Stimulated activated CD8-positive, alpha-beta memory T cell treated with anti-CD3 and anti-CD28 coated beads, Interleukin-4, amount 100 ng/mL, for 24 hours (primary cell): ENCODE measurements around the gene LZTR1.

Experiments
- DNase-seq: peaks from one replicate; pipeline ENCODE4 v3.0.0-alpha.2; 2020; ENCODE audit warnings: low read depth

The LZTR1 gene

DNA sequence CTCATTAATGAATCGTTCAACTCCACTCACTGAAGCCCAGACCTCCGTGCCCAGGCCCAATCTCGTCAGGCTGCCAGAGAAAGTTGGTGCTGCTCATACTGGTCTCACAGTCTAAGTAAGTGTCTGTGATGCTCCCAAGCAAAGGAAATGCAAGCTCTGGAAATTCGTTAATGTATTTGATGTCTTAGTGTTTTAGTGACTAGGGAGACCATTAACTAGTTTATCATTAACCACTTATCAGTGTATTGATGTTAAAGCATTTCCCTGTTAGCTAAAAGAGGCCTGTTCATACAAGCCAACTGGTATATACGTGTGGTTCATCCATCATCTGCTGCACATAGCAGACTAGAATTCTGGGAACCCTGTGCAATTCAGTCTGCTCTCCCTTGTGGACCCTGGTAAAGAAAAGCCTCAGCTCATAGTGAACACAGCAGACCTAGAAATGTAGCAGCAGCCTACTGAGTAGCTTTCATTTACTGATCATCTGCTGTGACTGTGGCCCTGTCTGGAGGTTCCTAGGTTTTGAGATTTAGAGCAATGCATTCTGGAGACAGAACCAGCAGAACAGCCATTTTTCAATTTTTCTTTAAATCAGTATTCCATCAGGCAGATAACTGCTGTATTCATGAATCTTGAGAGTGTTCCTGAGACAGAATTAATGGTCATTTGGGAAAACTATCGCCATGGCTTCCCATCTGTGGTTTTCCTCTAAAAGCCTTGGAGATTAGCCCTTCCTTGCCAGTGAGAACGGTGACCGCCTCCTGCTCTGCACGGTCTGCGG, 30.8 kb upstream of the LZTR1 start:
- no peak for DNase-seq

DNA sequence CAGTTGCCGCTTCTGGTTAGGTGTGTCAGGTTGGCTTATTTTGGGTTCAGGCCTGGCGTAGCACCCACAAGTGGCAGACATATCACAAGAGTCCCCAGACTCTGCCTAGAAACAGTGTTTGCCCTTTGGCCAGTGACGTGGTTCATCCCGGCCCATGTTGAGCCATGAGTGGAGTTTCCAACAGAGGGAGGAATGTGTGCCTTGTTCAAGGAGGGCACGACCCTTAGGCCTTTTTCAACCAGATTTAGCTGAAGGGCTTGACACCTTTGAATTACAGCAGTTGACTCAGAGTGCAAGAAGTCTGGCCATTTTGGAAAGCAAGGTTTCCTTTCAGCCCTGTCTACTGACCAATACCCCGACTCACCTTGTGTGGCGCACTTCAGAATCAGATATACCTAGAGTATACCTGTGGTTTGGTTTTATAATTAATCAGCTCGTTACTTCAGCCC, 30.1 kb upstream of the LZTR1 start:
- no peak for DNase-seq

- no peak for DNase-seq
These were observed 29.4 kb upstream of the LZTR1 start for GRCh38 chr22:20952544-20953341.

DNA sequence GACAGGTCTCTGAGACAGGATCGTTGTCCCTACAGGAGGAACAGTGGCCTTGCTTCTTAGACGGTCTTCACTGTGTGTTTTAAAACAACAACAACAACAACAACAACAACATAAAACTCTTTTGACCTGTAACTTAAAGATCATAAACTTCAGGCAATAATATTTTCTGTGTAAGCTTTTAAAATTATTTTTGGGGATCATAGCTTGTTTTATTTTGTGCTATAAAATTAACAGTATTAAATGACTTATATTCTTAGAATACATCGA, 28.8 kb upstream of the LZTR1 start:
- no peak for DNase-seq

DNA sequence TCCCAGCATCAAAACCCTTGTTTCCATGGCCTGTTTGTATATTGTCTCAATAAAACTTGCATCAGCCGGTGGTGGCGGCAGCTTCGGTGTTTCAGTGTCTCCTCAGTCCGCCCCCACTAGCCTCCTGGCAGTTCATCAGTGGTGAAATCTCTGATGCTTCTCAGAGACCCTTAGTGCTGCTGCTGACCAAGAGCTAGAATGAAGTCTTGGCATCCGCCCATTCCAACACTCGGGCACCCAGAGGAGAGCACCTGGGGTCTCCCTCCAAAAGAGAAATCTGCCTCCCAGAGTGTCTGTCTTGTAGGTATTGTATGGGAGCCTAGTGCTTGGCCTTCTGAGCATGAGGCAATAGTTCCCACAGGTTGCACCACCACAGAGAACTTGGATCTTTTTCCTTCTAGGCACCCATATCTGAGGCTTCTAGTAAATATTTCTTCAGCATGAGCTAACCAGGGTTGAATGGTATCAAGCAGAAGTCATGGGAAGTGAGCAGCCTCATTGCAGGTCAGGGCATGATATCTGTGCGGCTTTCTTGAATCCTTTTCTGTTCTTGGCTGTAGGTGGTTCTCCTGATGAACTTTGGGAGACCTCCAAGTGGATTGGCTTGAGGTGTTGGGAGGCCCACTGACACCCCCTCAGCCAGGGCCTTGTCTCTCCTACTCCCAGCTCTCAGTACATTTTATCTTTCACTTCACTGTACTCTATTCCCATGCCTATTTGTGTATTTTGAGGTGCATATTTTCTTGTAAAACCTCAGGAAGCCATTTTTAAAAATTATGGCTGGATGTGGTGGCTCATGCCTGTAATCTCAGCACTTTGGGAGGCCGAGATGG, 28.2 kb upstream of the LZTR1 start:
- no peak for DNase-seq

DNA sequence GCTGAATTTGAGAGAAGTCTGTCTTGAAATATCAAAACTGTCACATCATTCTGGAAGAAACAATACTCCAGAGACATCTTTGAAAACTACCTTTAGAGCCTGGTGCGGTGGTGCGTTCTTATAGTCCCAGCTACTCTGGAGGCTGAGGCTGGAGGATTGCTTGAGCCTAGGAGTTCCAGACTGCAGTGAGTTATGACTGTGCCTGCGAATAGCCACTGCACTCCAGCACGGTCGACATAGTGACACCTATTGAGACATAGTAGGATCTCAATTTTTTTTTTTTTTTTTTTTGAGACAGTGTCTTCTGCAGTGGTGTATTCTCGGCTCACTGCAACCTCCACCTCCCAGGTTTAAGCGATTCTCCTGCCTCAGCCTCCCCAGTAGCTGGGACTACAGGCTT, 26.5 kb upstream of the LZTR1 start:
- DNase-seq = no peak

DNA sequence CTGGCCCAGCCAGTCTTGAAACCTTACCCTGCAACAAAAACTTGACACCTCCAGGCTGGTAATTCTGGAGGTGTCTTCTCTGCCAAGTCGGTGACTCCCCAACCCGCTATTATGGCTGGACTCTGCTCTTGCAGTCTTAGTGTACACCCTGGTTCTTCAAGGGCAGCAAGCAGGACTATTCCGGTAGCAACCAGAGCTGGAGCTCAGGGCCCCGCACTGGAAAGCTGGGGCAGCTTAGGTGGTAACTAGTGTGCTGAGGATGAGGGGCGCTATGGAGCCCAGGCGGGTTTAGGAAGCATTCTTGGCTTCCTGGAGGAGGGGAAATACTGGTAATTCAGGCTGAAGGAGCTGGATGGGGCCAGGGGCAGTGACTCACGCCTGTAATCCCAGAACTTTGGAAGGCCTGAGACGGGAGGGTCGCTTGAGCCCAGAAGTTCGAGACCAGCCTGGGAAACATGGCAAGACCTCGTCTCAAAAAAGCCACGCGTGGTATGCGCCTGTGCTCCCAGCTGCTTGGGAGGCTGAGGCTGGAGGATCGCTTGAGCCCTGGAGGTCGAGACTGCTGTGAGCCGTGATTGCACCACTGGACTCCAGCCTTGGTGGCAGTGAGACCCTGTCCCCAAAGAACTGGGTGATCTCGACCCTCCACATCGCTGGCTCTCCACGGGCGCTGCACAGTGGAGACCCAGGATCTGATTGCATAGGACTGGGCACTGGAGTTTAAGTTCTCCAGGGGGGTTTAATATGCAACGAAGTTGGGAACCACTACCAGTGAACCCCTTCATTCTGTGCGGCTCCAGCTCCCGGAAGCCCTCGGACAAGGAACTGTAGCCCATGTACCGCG, 25.6 kb upstream of the LZTR1 start:
- no peak for DNase-seq

DNA sequence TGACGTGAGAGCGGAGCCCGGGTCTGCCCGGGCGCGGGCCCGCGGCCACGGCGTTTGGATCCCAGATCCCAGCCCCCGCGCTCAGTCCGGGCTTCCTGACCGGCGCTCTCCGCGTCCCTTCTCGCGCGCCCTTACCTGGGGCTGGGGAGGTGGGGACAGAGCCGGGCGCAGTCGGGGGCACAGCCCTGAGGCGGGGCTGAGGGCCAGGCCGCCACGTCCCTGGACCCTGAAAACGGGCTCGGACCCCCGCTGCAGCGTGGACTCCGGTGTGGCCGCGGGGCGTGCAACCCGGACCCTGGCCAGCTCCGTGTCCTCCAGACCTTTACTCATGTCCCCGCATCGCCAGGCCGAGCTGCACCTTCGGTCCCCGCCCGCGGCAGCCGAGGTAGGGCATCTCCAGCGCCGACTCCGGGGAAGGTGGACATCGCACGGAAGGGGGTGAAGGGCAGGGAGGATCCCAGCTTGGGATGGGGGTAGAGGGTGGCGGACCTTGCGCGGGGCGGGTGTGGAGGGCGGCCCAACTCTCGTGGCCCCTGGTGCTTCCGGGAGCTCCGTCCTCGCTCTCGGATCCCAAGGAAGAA, 24.9 kb upstream of the LZTR1 start:
- DNase-seq = no peak

- no peak for DNase-seq
These were observed 24.2 kb upstream of the LZTR1 start for GRCh38 chr22:20957683-20958431.

GRCh38 chr22:20959578-20960461, 22.3 kb upstream of the LZTR1 start:
- no peak for DNase-seq

DNA sequence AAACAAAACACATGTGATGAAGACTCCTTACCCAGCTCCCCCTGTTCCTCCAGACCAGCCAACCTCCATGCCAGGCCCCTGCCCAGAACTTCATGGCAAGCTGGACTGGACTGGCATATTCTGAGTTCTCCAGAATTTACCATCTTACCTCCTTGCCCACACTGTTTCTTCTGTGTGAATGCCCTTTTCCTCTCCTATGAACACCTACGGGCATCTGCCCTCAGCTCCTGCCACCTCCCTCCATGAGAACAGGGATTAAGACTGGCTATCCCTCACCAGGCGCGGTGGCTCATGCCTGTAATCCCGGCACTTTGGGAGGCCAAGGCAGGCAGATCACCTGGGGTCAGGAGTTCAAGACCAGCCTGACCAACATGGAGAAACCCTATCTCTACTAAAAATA, 21.5 kb upstream of the LZTR1 start:
- DNase-seq = no peak

DNA sequence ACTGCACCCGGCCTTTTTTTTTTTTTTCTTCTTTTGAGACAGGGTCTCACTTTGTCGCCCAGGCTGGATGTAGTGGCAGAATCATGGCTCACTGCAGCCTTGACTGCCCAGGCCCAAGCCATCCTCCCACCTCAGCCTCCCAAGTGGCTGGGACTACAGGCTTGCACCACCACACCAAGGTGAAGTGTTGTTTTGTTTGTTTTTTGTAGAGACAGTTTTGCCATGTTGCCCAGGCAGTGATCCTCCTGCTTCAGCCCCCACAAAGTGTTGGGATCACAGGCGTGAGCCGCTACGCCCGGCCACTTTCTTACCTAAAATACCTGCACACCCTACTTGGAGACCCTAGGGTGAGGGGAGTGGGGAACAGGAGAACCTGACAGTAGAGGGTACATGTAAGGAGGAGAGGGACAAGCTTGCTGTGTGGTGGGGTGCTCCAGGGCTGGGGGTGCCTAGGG, 19.6 kb upstream of the LZTR1 start:
- DNase-seq = no peak

- no peak for DNase-seq
These were observed 18.7 kb upstream of the LZTR1 start for GRCh38 chr22:20963201-20964052.

GRCh38 chr22:20964090-20964798, 17.9 kb upstream of the LZTR1 start:
- no peak for DNase-seq

DNA sequence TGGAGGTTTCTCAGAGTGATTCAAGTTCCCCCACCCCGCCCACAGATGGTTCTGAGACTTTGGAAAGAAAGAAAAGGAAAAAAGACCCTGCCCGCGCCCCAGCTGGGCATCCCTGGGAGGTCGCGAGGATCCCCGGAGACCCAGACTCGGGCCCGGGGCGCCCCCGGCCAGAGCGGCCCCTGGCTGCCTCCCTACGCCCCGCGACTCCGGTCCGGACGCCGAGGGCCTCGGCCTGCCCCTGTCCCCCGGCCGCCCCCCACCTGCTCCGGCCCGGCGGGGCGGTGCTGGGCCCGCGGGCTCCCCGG, 17.3 kb upstream of the LZTR1 start:
- no peak for DNase-seq

- no peak for DNase-seq
These were observed 16.8 kb upstream of the LZTR1 start for GRCh38 chr22:20965104-20965887.
